RCC 7860 (cell line): Measurements from ENCODE around the gene CEP89.
"Not testable (repeated sequence)": the region's sequence is repeated elsewhere in the genome, so short reads cannot be mapped to it uniquely, and the experiment has no call there.

Experiments
- DNase-seq: peaks from one replicate; pipeline ENCODE4 v3.0.0-alpha.2; 2015; ENCODE audit warnings: low spot score
- FAIRE-seq: peaks from 2 replicates; lab custom pipeline; 2012; peaks lifted over from hg19 to GRCh38; lab: Jason Lieb, UNC

CEP89 gene

GRCh38 chr19:32971715-32972540 is at the start of gene CEP89, which contains the start of gene FAAP24:
Gene CEP89 (minus strand): TSS chr19:32971958. CDS start chr19:32971874, 84 bp downstream.
Gene FAAP24 (plus strand): TSS chr19:32972242. CDS start chr19:32973197, 955 bp downstream.
- peak; percentile 91 for FAIRE-seq
- peak; percentile 98 for DNase-seq

- not testable (repeated sequence) for FAIRE-seq, DNase-seq
Measured at GRCh38 chr19:33010891-33011290, 39.1 kb upstream of the CEP89 start.

GRCh38 chr19:33008738-33009137 is 37.0 kb upstream of the CEP89 start:
- FAIRE-seq (no peak), DNase-seq (no peak)

- no peak for DNase-seq
- FAIRE-seq: no peak
Measured at GRCh38 chr19:33005440-33005839, 33.7 kb upstream of the CEP89 start.

- DNase-seq: peak; percentile 10
- FAIRE-seq: peak; percentile 66
Measured at GRCh38 chr19:33003424-33004024, 31.8 kb upstream of the CEP89 start.

- DNase-seq (peak; percentile 24), FAIRE-seq (peak; percentile 63)
Measured at GRCh38 chr19:33002126-33002865, 30.5 kb upstream of the CEP89 start.

GRCh38 chr19:33000910-33001309 is 29.2 kb upstream of the CEP89 start:
- DNase-seq: no peak
- no peak for FAIRE-seq

GRCh38 chr19:33000510-33000909 is 28.8 kb upstream of the CEP89 start:
- FAIRE-seq (no peak), DNase-seq (no peak)

- FAIRE-seq: no peak
- DNase-seq: no peak
Measured at GRCh38 chr19:32998722-32999121, 27.0 kb upstream of the CEP89 start.

- no peak for FAIRE-seq
- DNase-seq: no peak
Measured at GRCh38 chr19:32997716-32998355, 26.1 kb upstream of the CEP89 start.

- DNase-seq, FAIRE-seq: not testable (repeated sequence)
Measured at GRCh38 chr19:32997061-32997464, 25.3 kb upstream of the CEP89 start.

- not testable (repeated sequence) for FAIRE-seq, DNase-seq
Measured at GRCh38 chr19:32995966-32996365, 24.2 kb upstream of the CEP89 start.

GRCh38 chr19:32988724-32989123 is 17.0 kb upstream of the CEP89 start:
- no peak for FAIRE-seq
- DNase-seq: no peak

GRCh38 chr19:32988254-32988653 is 16.5 kb upstream of the CEP89 start:
- not testable (repeated sequence) for FAIRE-seq, DNase-seq

- not testable (repeated sequence) for DNase-seq, FAIRE-seq
Measured at GRCh38 chr19:32982488-32982887, 10.7 kb upstream of the CEP89 start.

- FAIRE-seq, DNase-seq: not testable (repeated sequence)
Measured at GRCh38 chr19:32979807-32980206, 8.0 kb upstream of the CEP89 start.

- not testable (repeated sequence) for DNase-seq, FAIRE-seq
Measured at GRCh38 chr19:32977813-32978212, 6.1 kb upstream of the CEP89 start.

- FAIRE-seq: no peak
Measured at GRCh38 chr19:32977280-32977679, 5.5 kb upstream of the CEP89 start.

GRCh38 chr19:32976223-32976805 is 4.6 kb upstream of the CEP89 start:
- no peak for FAIRE-seq
- peak; percentile 44 for DNase-seq

More at GRCh38 chr19:32977280-32977679, 5.5 kb upstream of the CEP89 start:
- no peak for DNase-seq

- no peak for DNase-seq
- no peak for FAIRE-seq
Measured at GRCh38 chr19:32971012-32971595, 654 bp downstream of the CEP89 start.
